Measurements from ENCODE around the gene MALSU1. TPM values are rescaled to one million over a fixed set of nuclear protein-coding genes. Genes with fewer than 3 reads are reported as not detected.

MALSU1 gene
- total RNA-seq, 1 donor from 2014 or later, result 50.7 TPM

DNA sequence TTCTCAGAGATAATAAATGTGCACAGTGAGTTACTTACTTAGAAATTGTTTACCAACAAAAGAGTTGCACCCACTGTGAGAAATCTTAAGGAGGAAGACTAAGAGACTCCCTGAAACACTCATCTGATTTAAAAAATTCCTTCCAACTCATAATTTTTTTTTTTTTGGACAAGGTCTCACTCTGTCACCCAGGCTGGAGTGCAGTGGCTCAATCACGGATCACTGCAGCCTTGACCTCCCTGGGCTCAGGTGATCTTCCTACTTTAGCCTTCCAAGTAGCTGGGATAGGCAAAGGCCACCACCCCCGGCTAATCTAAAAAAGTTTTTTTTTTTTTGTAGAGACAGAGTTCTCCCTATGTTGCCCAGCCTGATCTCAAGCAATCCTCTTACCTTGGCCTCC is 36.0 kb downstream of the MALSU1 start:
- DNase-seq (ENCODE audit: low read depth in 2 of 2), result no peak

GRCh38 chr7:23335621-23336020 is 36.5 kb downstream of the MALSU1 start:
- peak in 1 of 2 donors; percentile 60 for DNase-seq (ENCODE audit: low read depth in 2 of 2)

DNA sequence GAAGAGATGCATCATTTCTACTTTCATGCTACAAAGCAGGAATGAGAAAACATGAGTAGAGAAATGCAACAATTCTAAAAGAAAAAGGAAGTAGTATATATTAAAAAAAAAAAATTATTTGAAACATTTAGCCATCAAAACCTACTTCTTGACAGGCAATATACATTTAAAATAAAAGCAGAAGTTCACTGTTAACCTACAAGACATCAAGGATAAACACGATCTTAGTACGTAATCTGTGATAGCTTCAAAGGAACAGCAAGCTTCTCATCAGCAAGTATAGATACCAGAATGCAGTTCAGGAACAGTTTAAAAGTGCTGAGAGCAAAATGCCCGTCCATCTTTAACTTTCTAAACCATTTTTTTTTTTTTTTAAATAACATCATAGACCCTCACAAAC is 36.9 kb downstream of the MALSU1 start:
- DNase-seq (ENCODE audit: low read depth in 2 of 2), result no peak

- no peak for DNase-seq (ENCODE audit: low read depth in 2 of 2)
These were observed 37.7 kb downstream of the MALSU1 start for GRCh38 chr7:23336799-23337283.

DNA sequence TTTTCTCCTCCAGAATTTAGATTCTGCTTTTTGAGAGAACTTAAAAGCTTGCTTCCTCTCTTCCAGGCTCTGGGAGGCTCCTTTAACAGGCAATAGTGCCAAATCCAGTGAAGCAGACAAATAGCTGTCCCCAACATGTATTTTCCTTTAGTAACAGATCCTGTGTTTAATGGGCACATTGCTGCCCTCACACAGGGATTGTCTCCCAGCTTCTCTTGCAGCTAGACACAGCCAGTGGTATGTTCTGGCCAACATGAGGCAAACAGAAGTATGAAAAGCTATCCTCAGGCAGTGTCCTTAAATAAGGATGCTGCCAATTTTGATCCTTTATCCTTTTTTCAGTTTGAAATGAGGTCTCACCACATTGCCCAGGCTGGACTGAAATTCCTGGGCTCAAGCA is 38.2 kb downstream of the MALSU1 start:
- DNase-seq (ENCODE audit: low read depth in 2 of 2), result no peak

- no peak for DNase-seq (ENCODE audit: low read depth in 2 of 2)
These were observed 39.3 kb downstream of the MALSU1 start for GRCh38 chr7:23338439-23338838.

GRCh38 chr7:23338863-23339262 is 39.7 kb downstream of the MALSU1 start:
- DNase-seq (ENCODE audit: low read depth in 2 of 2), result no peak

GRCh38 chr7:23341846-23342598 is 42.9 kb downstream of the MALSU1 start:
- DNase-seq (ENCODE audit: low read depth in 2 of 2), result no peak

- DNase-seq (ENCODE audit: low read depth in 2 of 2), result no peak
These were observed 44.0 kb downstream of the MALSU1 start for GRCh38 chr7:23343102-23343501.

DNA sequence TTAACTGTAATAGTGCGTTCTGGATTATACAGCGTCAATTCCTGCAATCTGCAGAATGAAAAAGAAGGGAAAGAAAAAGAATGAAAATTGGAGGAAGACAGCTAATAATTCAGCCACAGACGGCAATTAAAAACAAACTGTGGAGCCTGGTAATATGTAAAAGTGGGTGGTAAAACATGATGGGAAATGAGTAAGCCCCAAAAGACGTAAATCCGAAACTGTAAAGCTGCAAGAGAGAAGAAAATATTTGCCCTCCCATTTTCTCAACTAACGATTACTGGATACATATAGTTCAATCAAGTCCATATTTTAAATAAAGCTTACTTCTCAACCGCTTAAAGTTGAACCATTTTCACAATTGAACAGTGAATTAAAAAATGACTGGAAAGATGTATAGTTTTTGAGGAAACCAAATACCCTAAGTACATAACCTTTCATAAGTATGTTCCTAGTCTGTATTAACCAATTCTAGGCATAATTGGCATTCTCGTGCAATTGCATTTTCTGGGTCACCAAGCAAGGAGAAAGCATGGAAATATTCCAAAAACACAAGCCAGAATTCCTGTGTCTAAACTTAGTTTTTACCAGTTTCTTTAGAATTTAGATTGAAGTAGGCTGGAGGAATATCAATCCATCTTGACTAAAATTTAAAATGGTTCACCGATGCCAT is 44.8 kb downstream of the MALSU1 start:
- no peak for DNase-seq (ENCODE audit: low read depth in 2 of 2)

DNA sequence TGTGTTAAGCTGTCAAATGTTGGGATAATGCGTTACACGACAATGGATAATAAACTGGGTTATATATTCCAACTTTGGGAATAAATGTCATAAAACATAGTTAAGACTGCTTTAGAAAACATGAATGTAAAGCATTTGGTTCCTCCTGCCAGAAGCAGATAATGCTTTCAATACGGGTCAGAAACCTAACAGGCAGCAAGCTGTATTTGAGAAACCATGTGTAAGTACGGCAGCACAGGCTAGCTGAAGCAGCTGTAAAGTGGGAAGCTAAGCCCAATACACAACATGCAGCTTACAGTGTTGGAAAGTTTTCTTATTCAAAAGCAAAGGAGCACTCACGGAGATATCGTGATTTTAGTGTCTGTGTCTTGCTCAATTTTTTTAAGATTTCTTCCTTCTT is 46.5 kb downstream of the MALSU1 start:
- DNase-seq (ENCODE audit: low read depth in 2 of 2), result no peak

DNA sequence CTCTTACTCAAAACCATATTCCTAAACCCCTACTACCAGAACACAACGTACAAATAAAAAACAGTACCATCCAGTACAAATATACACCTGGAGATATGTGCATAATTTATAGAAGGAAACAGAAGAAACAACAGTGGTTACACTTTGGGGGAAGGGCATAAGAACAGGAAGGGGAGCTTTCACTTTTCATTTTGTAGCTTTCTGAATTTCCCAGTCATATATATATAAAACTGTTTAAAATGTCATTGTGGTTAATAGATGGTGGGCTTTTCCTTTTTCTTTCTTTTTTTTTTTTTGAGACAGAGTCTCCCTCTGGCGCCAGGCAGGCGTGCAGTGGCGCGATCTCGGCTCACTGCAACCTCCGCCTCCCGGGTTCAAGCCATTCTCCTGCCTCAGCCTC is 47.2 kb downstream of the MALSU1 start:
- no peak for DNase-seq (ENCODE audit: low read depth in 2 of 2)

DNA sequence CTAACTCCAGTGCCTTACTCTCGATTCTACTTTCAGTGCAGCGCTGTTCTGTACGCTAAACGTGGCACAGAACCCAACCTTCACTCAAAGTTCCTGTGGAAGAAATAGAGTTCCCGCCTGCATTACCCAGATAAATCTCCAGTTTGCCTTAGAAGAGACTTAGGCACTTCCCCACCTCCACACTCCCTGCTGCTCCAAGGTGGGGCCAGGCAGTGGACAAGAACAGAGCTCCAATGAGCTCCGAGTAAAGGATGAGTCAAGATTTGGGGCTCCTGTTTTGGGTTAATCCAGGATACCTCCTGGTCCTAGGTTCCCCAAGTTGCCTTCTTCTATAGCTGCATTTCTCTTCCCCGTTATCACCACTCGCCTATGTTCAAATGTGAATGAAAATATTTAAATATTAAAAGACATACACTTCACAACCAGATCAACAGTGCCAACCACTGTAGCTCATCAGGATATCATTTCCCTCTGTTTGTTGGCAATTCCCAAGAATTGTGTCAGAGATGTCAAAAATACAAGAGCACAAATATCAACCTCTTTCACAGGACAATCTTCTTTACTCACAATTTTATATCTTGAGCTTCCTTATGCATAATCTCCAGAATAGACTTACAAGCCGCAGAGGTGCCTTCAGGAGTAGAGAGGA is 48.0 kb downstream of the MALSU1 start:
- no peak for DNase-seq (ENCODE audit: low read depth in 2 of 2)

GRCh38 chr7:23347682-23348180 is 48.6 kb downstream of the MALSU1 start:
- peak in 1 of 2 donors; percentile 85 for DNase-seq (ENCODE audit: low read depth in 2 of 2)

GRCh38 chr7:23349484-23350157 is 50.5 kb downstream of the MALSU1 start:
- peak in 1 of 2 donors; percentile 72 for DNase-seq (ENCODE audit: low read depth in 2 of 2)

GRCh38 chr7:23350466-23350865 is 51.3 kb downstream of the MALSU1 start:
- DNase-seq (ENCODE audit: low read depth in 2 of 2), result no peak

GRCh38 chr7:23353172-23353571 is 54.0 kb downstream of the MALSU1 start:
- no peak for DNase-seq (ENCODE audit: low read depth in 2 of 2)

- no peak for DNase-seq (ENCODE audit: low read depth in 2 of 2)
These were observed 57.0 kb downstream of the MALSU1 start for GRCh38 chr7:23356168-23356567.

DNA sequence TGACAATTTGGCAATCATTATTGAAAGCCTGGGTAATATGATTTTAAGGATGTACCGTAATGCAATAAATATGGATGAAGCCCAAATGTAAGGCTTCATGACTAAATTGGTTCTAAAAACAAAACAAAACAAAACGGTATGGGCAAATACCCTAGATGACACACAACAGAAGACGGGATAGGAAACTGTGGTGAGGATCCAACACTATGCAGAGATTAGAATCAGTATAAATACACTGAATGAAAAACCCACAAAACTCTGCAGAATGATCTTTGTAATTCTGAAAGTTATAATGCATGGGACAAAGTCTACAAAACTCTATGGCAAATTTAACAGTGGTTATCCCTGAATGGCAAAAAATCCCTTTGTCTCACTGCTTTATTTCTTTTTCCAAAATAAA is 57.6 kb downstream of the MALSU1 start:
- DNase-seq (ENCODE audit: low read depth in 2 of 2), result no peak

DNA sequence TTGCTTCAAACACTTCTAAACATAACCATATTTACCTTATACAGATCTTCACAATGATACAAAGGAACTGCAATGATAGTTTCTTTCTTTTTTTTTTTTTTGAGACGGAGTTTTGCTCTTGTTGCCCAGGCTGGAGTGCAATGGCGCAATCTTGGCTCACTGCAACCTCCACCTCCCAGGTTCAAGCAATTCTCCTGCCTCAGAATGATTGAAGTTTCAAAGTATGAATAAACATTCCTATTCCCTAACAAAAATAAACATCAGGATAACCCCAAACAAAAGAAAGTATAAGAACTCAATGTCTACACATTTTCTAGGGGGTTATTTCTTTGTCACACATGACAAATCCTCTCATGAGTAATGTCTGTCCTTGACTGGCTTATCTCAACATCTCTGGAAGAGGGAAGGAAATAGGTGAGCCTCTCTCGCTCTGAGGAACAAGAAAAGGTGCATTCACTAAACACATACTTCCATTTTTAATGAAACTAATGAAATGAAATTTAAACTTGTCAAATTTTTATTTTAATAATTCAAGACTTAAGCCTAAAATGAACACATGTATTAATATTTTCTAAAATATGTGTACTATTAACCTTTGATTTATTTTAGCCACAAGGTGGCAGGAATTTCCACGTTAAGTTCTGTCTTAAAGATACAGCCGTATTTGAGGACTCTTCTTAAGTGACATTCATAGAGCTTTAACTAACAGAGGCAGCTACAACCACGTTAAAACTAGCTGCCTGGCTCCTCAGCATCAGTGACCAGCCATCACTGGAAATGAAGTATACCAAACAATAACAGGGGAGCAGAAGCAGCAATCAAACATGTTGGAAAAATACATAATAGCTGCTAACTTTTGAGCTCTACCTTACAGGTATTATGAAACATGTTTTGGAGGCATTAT is 58.3 kb downstream of the MALSU1 start:
- peak in 1 of 2 donors; percentile 61 for DNase-seq (ENCODE audit: low read depth in 2 of 2)
